ENCODE results near the gene GPX3. TPM values are rescaled to one million over a fixed set of nuclear protein-coding genes. Genes with fewer than 3 reads are reported as not detected.

The GPX3 gene
- total and polyA plus RNA-seq, 2 of the 13 experiments (the other 11 are each of a cell fraction or from before 2014, with no cell fraction given) = 33.8 to 1,892 TPM

DNA sequence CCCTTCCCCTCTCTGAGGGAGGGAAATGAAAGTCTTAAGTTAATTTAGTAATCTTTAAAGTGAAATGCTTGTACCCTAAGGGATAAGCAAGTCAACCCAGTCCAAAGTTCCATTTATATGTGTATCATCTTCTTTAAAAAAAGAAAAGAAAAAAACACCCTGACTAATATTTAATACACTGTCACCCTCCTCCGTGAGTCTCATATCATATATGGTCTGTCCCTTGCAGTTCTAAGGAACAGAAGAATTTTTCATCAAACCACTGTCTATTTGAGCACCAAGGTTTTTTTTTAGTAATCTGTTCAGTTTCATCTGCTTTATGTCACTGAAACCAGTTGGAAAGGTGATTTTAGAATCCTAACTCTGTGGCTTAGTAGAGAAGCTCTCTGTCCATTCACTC lies 45.2 kb downstream of the GPX3 start:
- no peaks in the 10 kb centered on the region for H3K9me3 ChIP-seq (ENCODE audit: low read length)
- H3K36me3 ChIP-seq (replicated peaks in 1 of 2; ENCODE audit: control insufficient read depth in 1 of 2, insufficient read depth in 2 of 2, low read length in 2 of 2) = peaks cover 33 to 65% of the 10 kb centered on the region in 2 experiments
- no peak overlapping the region for H2AFZ ChIP-seq (ENCODE audit: low read length)
- no peak for FAIRE-seq
- in situ Hi-C loops (cut with HindIII; ENCODE audit: extremely low pct_ligation_motif_present, low pct_unique_long_range_greater_than_20kb) (no loop called here), intact Hi-C loops (cut with micrococcal nuclease; ENCODE audit: unreplicated experiment) (no loop called here)
- no peak for ATAC-seq
- H4K20me1 ChIP-seq (ENCODE audit: insufficient read depth, low read length) = peaks cover 62% of the 10 kb centered on the region; the same call in 1 of the 2 replicates
- H3K27me3 ChIP-seq (ENCODE audit: control insufficient read depth in 1 of 2, insufficient read depth in 2 of 2, low read length in 2 of 2) = no peaks in the 10 kb centered on the region
- H3K4me1 ChIP-seq (ENCODE audit: insufficient read depth, low read length) = peaks cover 42% of the 10 kb centered on the region
- H3K27ac ChIP-seq (ENCODE audit: extremely low read length, insufficient read depth, low read length) = no peak overlapping the region
- no peak overlapping the region for H3K9ac ChIP-seq (ENCODE audit: insufficient read depth, low read depth, low read length)
- H3K4me2 ChIP-seq (ENCODE audit: low read depth, low read length) = no peak overlapping the region
- H3K79me2 ChIP-seq (ENCODE audit: insufficient read depth, low read length) = peaks cover 62% of the 10 kb centered on the region
- no peak for DNase-seq (ENCODE audit: low spot score)
- 100% methylated on average over 1 of the region's 1 CpG for WGBS (ENCODE audit: low lambda C conversion rate)
- no peak overlapping the region for H3K4me3 ChIP-seq (replicated peaks in 1 of 3; ENCODE audit: insufficient read depth in 1 of 3, low read depth in 2 of 3, low read length in 3 of 3)
- POLR2A ChIA-PET = no interaction called here
- no TSS peak for BruUV-seq (replicated peaks)
- CTCF ChIA-PET (ENCODE audit: low intra/inter-chr PET ratio, low total read pairs) = no interaction called here
- TF ChIP-seq SETDB1 (CRISPR knock-in tag; IDR thresholded peaks at IDR 0.05; ENCODE audit: borderline replicate concordance) = no peak
- no peak for TF ChIP-seq ZBTB21 (CRISPR knock-in tag; IDR thresholded peaks at IDR 0.05)
- TF ChIP-seq CENPT (CRISPR knock-in tag; IDR thresholded peaks at IDR 0.05; ENCODE audit: low read depth) = no peak

DNA sequence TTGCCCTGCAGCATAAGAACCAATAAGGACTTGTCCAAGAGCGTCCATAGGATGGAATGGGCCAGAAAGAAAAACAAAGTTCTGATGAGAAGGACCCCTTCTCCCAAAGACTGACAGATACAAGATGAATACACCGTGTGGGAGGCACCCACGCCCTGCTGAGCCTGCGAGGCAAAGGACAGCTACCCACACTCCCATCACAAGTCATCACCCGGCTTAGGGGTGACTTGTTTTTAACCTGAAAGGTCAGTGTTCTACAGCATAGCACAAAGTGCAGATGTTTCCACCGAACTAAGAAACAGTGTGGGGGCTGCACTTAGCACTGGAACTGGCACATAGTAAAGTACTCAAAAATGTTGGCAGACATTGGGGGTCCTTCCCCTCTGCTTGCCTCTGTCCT lies 46.5 kb downstream of the GPX3 start:
- H3K27ac ChIP-seq (ENCODE audit: extremely low read length, insufficient read depth, low read length) = no peak overlapping the region
- POLR2A ChIA-PET = no interaction called here
- H3K9me3 ChIP-seq (ENCODE audit: low read length) = no peaks in the 10 kb centered on the region
- WGBS (ENCODE audit: low lambda C conversion rate) = 95% methylated on average over 6 of the region's 6 CpGs
- H3K4me1 ChIP-seq (ENCODE audit: insufficient read depth, low read length) = peaks cover 47% of the 10 kb centered on the region
- DNase-seq (ENCODE audit: low spot score) (no peak), FAIRE-seq (no peak), ATAC-seq (no peak)
- peaks cover 74% of the 10 kb centered on the region for H3K79me2 ChIP-seq (ENCODE audit: insufficient read depth, low read length)
- CTCF ChIA-PET (ENCODE audit: low intra/inter-chr PET ratio, low total read pairs) = no interaction called here
- H3K9ac ChIP-seq (ENCODE audit: insufficient read depth, low read depth, low read length) = no peak overlapping the region
- BruUV-seq (replicated peaks) = no TSS peak
- H3K36me3 ChIP-seq (replicated peaks in 1 of 2; ENCODE audit: control insufficient read depth in 1 of 2, insufficient read depth in 2 of 2, low read length in 2 of 2) = peaks cover 28 to 62% of the 10 kb centered on the region in 2 experiments
- no peak overlapping the region for H3K4me2 ChIP-seq (ENCODE audit: low read depth, low read length)
- H2AFZ ChIP-seq (ENCODE audit: low read length) = no peak overlapping the region
- in situ Hi-C loops (cut with HindIII; ENCODE audit: extremely low pct_ligation_motif_present, low pct_unique_long_range_greater_than_20kb) = no loop called here
- no peaks in the 10 kb centered on the region for H3K27me3 ChIP-seq (ENCODE audit: control insufficient read depth in 1 of 2, insufficient read depth in 2 of 2, low read length in 2 of 2)
- intact Hi-C loops (cut with micrococcal nuclease; ENCODE audit: unreplicated experiment) = no loop called here
- H4K20me1 ChIP-seq (ENCODE audit: insufficient read depth, low read length) = peaks cover 67% of the 10 kb centered on the region; the same call in 1 of the 2 replicates
- H3K4me3 ChIP-seq (replicated peaks in 1 of 3; ENCODE audit: insufficient read depth in 1 of 3, low read depth in 2 of 3, low read length in 3 of 3) = no peak overlapping the region
- TF ChIP-seq, protein P1, sequence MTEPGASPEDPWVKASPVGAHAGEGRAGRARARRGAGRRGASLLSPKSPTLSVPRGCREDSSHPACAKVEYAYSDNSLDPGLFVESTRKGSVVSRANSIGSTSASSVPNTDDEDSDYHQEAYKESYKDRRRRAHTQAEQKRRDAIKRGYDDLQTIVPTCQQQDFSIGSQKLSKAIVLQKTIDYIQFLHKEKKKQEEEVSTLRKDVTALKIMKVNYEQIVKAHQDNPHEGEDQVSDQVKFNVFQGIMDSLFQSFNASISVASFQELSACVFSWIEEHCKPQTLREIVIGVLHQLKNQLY (CRISPR knock-in tag; IDR thresholded peaks at IDR 0.05) = no peak
- TF ChIP-seq, protein P2, sequence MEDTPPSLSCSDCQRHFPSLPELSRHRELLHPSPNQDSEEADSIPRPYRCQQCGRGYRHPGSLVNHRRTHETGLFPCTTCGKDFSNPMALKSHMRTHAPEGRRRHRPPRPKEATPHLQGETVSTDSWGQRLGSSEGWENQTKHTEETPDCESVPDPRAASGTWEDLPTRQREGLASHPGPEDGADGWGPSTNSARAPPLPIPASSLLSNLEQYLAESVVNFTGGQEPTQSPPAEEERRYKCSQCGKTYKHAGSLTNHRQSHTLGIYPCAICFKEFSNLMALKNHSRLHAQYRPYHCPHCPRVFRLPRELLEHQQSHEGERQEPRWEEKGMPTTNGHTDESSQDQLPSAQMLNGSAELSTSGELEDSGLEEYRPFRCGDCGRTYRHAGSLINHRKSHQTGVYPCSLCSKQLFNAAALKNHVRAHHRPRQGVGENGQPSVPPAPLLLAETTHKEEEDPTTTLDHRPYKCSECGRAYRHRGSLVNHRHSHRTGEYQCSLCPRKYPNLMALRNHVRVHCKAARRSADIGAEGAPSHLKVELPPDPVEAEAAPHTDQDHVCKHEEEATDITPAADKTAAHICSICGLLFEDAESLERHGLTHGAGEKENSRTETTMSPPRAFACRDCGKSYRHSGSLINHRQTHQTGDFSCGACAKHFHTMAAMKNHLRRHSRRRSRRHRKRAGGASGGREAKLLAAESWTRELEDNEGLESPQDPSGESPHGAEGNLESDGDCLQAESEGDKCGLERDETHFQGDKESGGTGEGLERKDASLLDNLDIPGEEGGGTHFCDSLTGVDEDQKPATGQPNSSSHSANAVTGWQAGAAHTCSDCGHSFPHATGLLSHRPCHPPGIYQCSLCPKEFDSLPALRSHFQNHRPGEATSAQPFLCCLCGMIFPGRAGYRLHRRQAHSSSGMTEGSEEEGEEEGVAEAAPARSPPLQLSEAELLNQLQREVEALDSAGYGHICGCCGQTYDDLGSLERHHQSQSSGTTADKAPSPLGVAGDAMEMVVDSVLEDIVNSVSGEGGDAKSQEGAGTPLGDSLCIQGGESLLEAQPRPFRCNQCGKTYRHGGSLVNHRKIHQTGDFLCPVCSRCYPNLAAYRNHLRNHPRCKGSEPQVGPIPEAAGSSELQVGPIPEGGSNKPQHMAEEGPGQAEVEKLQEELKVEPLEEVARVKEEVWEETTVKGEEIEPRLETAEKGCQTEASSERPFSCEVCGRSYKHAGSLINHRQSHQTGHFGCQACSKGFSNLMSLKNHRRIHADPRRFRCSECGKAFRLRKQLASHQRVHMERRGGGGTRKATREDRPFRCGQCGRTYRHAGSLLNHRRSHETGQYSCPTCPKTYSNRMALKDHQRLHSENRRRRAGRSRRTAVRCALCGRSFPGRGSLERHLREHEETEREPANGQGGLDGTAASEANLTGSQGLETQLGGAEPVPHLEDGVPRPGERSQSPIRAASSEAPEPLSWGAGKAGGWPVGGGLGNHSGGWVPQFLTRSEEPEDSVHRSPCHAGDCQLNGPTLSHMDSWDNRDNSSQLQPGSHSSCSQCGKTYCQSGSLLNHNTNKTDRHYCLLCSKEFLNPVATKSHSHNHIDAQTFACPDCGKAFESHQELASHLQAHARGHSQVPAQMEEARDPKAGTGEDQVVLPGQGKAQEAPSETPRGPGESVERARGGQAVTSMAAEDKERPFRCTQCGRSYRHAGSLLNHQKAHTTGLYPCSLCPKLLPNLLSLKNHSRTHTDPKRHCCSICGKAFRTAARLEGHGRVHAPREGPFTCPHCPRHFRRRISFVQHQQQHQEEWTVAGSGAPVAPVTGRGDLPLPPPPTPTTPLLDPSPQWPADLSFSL (CRISPR knock-in tag; IDR thresholded peaks at IDR 0.05) = no peak
- TF ChIP-seq, protein P3, sequence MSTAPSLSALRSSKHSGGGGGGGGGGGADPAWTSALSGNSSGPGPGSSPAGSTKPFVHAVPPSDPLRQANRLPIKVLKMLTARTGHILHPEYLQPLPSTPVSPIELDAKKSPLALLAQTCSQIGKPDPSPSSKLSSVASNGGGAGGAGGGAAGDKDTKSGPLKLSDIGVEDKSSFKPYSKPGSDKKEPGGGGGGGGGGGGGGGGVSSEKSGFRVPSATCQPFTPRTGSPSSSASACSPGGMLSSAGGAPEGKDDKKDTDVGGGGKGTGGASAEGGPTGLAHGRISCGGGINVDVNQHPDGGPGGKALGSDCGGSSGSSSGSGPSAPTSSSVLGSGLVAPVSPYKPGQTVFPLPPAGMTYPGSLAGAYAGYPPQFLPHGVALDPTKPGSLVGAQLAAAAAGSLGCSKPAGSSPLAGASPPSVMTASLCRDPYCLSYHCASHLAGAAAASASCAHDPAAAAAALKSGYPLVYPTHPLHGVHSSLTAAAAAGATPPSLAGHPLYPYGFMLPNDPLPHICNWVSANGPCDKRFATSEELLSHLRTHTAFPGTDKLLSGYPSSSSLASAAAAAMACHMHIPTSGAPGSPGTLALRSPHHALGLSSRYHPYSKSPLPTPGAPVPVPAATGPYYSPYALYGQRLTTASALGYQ (CRISPR knock-in tag; IDR thresholded peaks at IDR 0.05) = no peak
- TF ChIP-seq ZSCAN29 (CRISPR knock-in tag; conservative IDR thresholded peaks at IDR 0.05) (no peak), TSC22D2 (CRISPR knock-in tag; IDR thresholded peaks at IDR 0.05; ENCODE audit: borderline replicate concordance) (no peak), ISL2 (CRISPR knock-in tag; IDR thresholded peaks at IDR 0.05) (no peak), NFKB2 (CRISPR knock-in tag; IDR thresholded peaks at IDR 0.05; ENCODE audit: borderline replicate concordance) (no peak), EED (CRISPR knock-in tag; IDR thresholded peaks at IDR 0.05) (no peak)
